ENCODE data around the gene OR14C36.

Gene OR14C36

GRCh38 chr1:248380854-248381253 is 32.3 kb downstream of the OR14C36 start:
- DNase-seq = no peak
- H3K27ac Mint-ChIP-seq = no peak overlapping the region
- H3K4me3 Mint-ChIP-seq = no peak overlapping the region
- H3K9me3 Mint-ChIP-seq = no peaks in the 10 kb centered on the region
- H3K36me3 Mint-ChIP-seq (ENCODE audit: low read depth) = no peaks in the 10 kb centered on the region
- peaks cover 2% of the 10 kb centered on the region for H3K27me3 Mint-ChIP-seq
- H3K4me1 Mint-ChIP-seq (ENCODE audit: low read depth) = no peaks in the 10 kb centered on the region

GRCh38 chr1:248388426-248388825 is 39.9 kb downstream of the OR14C36 start:
- H3K27me3 Mint-ChIP-seq = peaks cover 7% of the 10 kb centered on the region
- no peak for DNase-seq
- H3K27ac Mint-ChIP-seq = no peak overlapping the region
- no peaks in the 10 kb centered on the region for H3K9me3 Mint-ChIP-seq
- no peak overlapping the region for H3K4me3 Mint-ChIP-seq
- H3K4me1 Mint-ChIP-seq (ENCODE audit: low read depth) = no peaks in the 10 kb centered on the region
- no peaks in the 10 kb centered on the region for H3K36me3 Mint-ChIP-seq (ENCODE audit: low read depth)

- Mint-ChIP-seq H3K9me3 (peaks cover 3% of the 10 kb centered on the region), H3K27ac (no peak overlapping the region), H3K4me1 (ENCODE audit: low read depth) (no peaks in the 10 kb centered on the region), H3K27me3 (peaks cover 20% of the 10 kb centered on the region), H3K4me3 (no peak overlapping the region), H3K36me3 (ENCODE audit: low read depth) (no peaks in the 10 kb centered on the region)
- no peak for DNase-seq
Observed at GRCh38 chr1:248393050-248393449, 44.5 kb downstream of the OR14C36 start.

Measured in activated T-cell treated with anti-CD3 and anti-CD28 coated beads, Interleukin-2, amount 50 U/mL, for 24 hours (primary cell).